Endothelial cell (in vitro differentiated cells): ENCODE data around the gene PLD5. TPM values are rescaled to one million over a fixed set of nuclear protein-coding genes. Genes with fewer than 3 reads are reported as not detected.

ENCODE experiments used
- DNase-seq: peaks from one replicate; pipeline ENCODE4 v3.0.0; 2021; ENCODE audit warnings: low spot score
- H3K27ac Mint-ChIP-seq: one replicate; pipeline ENCODE4 v1.8.0; 2021; ENCODE audit warnings: mixed read lengths, inconsistent platforms; ENCODE audit not compliant: unreplicated experiment
- H3K27me3 Mint-ChIP-seq: one replicate; pipeline ENCODE4 v1.8.0; 2021; ENCODE audit warnings: mild to moderate bottlenecking, moderate library complexity, mixed read lengths, inconsistent platforms; ENCODE audit not compliant: unreplicated experiment
- H3K36me3 Mint-ChIP-seq: one replicate; pipeline ENCODE4 v1.8.0; 2021; ENCODE audit warnings: mild to moderate bottlenecking, low read depth, mixed read lengths, inconsistent platforms; ENCODE audit not compliant: unreplicated experiment
- H3K4me1 Mint-ChIP-seq: one replicate; pipeline ENCODE4 v1.8.0; 2021; ENCODE audit warnings: mild to moderate bottlenecking, mixed read lengths, inconsistent platforms; ENCODE audit not compliant: unreplicated experiment
- H3K4me3 Mint-ChIP-seq: one replicate; pipeline ENCODE4 v1.8.0; 2021; ENCODE audit warnings: mild to moderate bottlenecking, mixed read lengths, inconsistent platforms; ENCODE audit not compliant: unreplicated experiment
- H3K9me3 Mint-ChIP-seq: one replicate; pipeline ENCODE4 v1.8.0; 2021; ENCODE audit warnings: mixed read lengths, inconsistent platforms; ENCODE audit not compliant: unreplicated experiment
- CTCF ChIP-seq: fragments of 200-600 bp; sonication (generic); IDR thresholded peaks from one replicate; pipeline ENCODE4 v1.5.0; 2021; ENCODE audit warnings: antibody characterized with exemption; ENCODE audit not compliant: unreplicated experiment
- total RNA-seq: library from RNA; stranded (reverse); fragmentation: NEBNext Ultra II Directional; extraction: Animal tissue kit (Norgen Biotek cat#: 25700); gene quantifications from one replicate; pipeline ENCODE4 v1.2.1, GENCODE V29; 2021; ENCODE audit not compliant: unreplicated experiment

The PLD5 gene
- total RNA-seq, 1 donor from 2014 or later, result not detected

- TF ChIP-seq CTCF, result no peak
- H3K36me3 Mint-ChIP-seq, result no peaks in the 10 kb centered on the region
- H3K4me3 Mint-ChIP-seq, result no peak overlapping the region
- H3K9me3 Mint-ChIP-seq, result no peaks in the 10 kb centered on the region
- no peak for DNase-seq
- peaks cover 2% of the 10 kb centered on the region for H3K27me3 Mint-ChIP-seq
- H3K4me1 Mint-ChIP-seq, result no peaks in the 10 kb centered on the region
- H3K27ac Mint-ChIP-seq, result no peak overlapping the region
These were observed 491.1 kb downstream of the PLD5 start for GRCh38 chr1:242033447-242033846.
